H1 (cell line): Measurements from ENCODE around the gene SLC35F6. TPM values are rescaled to one million over a fixed set of nuclear protein-coding genes. Genes with fewer than 3 reads are reported as not detected.

ENCODE experiments used
- CTCF ChIA-PET: fragments of 300-600 bp; sonication (Branson Sonifier 250); formaldehyde crosslinking; loops from one replicate; lab custom pipeline; 2021; ENCODE audit not compliant: partially characterized antibody; lab: Charles Lee
- POLR2A ChIA-PET: fragments of 300-600 bp; sonication (Branson Sonifier 250); formaldehyde crosslinking; loops from one replicate; lab custom pipeline; 2021; ENCODE audit warnings: inconsistent platforms; ENCODE audit not compliant: partially characterized antibody; lab: Charles Lee
- DNase-seq, 2 experiments: peaks; one replicate each; pipeline versions ENCODE4 v3.0.0 to v3.0.0-alpha.2; 2010 to 2022; ENCODE audit warnings: low spot score in 2 of 2, low read depth in 1 of 2, mixed read lengths in 1 of 2
- FAIRE-seq: peaks from 2 replicates; lab custom pipeline; 2011; peaks lifted over from hg19 to GRCh38; lab: Jason Lieb, UNC
- H2AFZ ChIP-seq: 2 replicates; pipeline ENCODE4 v1.8.1; 2012; ENCODE audit warnings: low read length, inconsistent platforms
- H2AK5ac ChIP-seq: 2 replicates; pipeline ENCODE4 v1.6.1; 2013; ENCODE audit warnings: low read depth, low read length
- H2BK120ac ChIP-seq: replicated peaks from 2 replicates; pipeline ENCODE3; 2013; ENCODE audit warnings: low read depth, low read length, inconsistent platforms
- H2BK12ac ChIP-seq: 2 replicates; pipeline ENCODE4 v1.6.1; 2013; ENCODE audit warnings: low read depth, low read length
- H2BK15ac ChIP-seq: 2 replicates; pipeline ENCODE4 v1.6.1; 2013; ENCODE audit warnings: low read length
- H2BK20ac ChIP-seq: 2 replicates; pipeline ENCODE4 v1.6.1; 2013; ENCODE audit warnings: low read length
- H2BK5ac ChIP-seq: 2 replicates; pipeline ENCODE4 v1.6.1; 2013; ENCODE audit warnings: low read depth, low read length
- H3K14ac ChIP-seq: 2 replicates; pipeline ENCODE4 v1.6.1; 2013; ENCODE audit warnings: inconsistent platforms; ENCODE audit not compliant: insufficient read length
- H3K18ac ChIP-seq: 2 replicates; pipeline ENCODE4 v1.6.1; 2013; ENCODE audit warnings: low read length; ENCODE audit errors: extremely low read depth
- H3K23ac ChIP-seq: 2 replicates; pipeline ENCODE4 v1.6.1; 2013; ENCODE audit warnings: inconsistent platforms; ENCODE audit not compliant: insufficient read length
- H3K23me2 ChIP-seq: 2 replicates; pipeline ENCODE4 v1.6.1; 2013; ENCODE audit warnings: low read depth, low read length
- H3K27ac ChIP-seq: 2 replicates; pipeline ENCODE4 v1.6.1; 2011; ENCODE audit warnings: low read depth, low read length, inconsistent platforms
- H3K27me3 ChIP-seq, 4 experiments: replicated peaks in 1 of 4; 1 replicate in 1 of 4; 2 replicates in 3 of 4; pipeline versions ENCODE4 v1.6.1 to v1.8.1; 2011 to 2013; ENCODE audit warnings: low read length in 3 of 4, mild to moderate bottlenecking in 3 of 4, inconsistent platforms in 2 of 4, mixed read lengths in 2 of 4, moderate library complexity in 1 of 4; ENCODE audit not compliant: control insufficient read depth in 3 of 4, insufficient read depth in 3 of 4; ENCODE audit errors: extremely low read depth in 1 of 4
- H3K36me3 ChIP-seq, 4 experiments: 2 replicates each; pipeline versions ENCODE4 v1.6.1 to v1.8.1; 2011 to 2013; ENCODE audit warnings: mild to moderate bottlenecking in 4 of 4, low read length in 3 of 4, moderate library complexity in 2 of 4, control low read depth in 1 of 4, inconsistent platforms in 1 of 4; ENCODE audit not compliant: insufficient read depth in 4 of 4, control insufficient read depth in 2 of 4
- H3K4ac ChIP-seq: replicated peaks from 2 replicates; pipeline ENCODE3; 2013; ENCODE audit warnings: low read length, low read depth, mixed read lengths, inconsistent platforms; ENCODE audit not compliant: insufficient read length
- H3K4me1 ChIP-seq, 4 experiments: replicated peaks in 1 of 4; 1 replicate in 1 of 4; 2 replicates in 3 of 4; pipeline versions ENCODE4 v1.6.1 to v1.8.1; 2011 to 2013; ENCODE audit warnings: low read length in 3 of 4, inconsistent platforms in 2 of 4, mixed read lengths in 1 of 4; ENCODE audit not compliant: insufficient read depth in 4 of 4, control insufficient read depth in 3 of 4
- H3K4me2 ChIP-seq, 2 experiments: 2 replicates each; pipeline versions ENCODE4 v1.6.1 to v1.8.1; 2011 to 2013; ENCODE audit warnings: low read depth in 2 of 2, low read length in 2 of 2, control low read depth in 1 of 2, inconsistent platforms in 1 of 2, mild to moderate bottlenecking in 1 of 2; ENCODE audit not compliant: insufficient read depth in 1 of 2
- H3K4me3 ChIP-seq, 4 experiments: fragments of 200-600, 300-600 bp in 1 of 4; sonication (generic), shearing (Covaris generic), sonication (Bioruptor Twin) in 1 of 4; 2 replicates each; pipeline versions ENCODE4 v1.5.1 to v1.8.1; 2011 to 2016; ENCODE audit warnings: low read length in 4 of 4, low read depth in 3 of 4, control low read depth in 2 of 4, inconsistent platforms in 2 of 4, mild to moderate bottlenecking in 2 of 4, mixed read lengths in 1 of 4, moderate library complexity in 1 of 4; ENCODE audit not compliant: insufficient read depth in 2 of 4; ENCODE audit errors: extremely low read depth in 1 of 4
- H3K56ac ChIP-seq: replicated peaks from 2 replicates; pipeline ENCODE3; 2013; ENCODE audit warnings: low read depth, mild to moderate bottlenecking, mixed read lengths, low read length, inconsistent platforms; ENCODE audit not compliant: insufficient read length
- H3K79me1 ChIP-seq: 2 replicates; pipeline ENCODE4 v1.6.1; 2013; ENCODE audit warnings: low read depth, low read length, control low read depth
- H3K79me2 ChIP-seq, 2 experiments: 2 replicates each; pipeline versions ENCODE4 v1.6.1 to v1.8.1; 2012 to 2013; ENCODE audit warnings: low read length in 2 of 2, mild to moderate bottlenecking in 2 of 2, inconsistent platforms in 1 of 2; ENCODE audit not compliant: insufficient read depth in 2 of 2, control insufficient read depth in 1 of 2
- H3K9ac ChIP-seq, 4 experiments: replicated peaks in 1 of 4; 1 replicate in 1 of 4; 2 replicates in 3 of 4; pipeline versions ENCODE4 v1.6.1 to v1.8.1; 2011 to 2013; ENCODE audit warnings: low read depth in 3 of 4, low read length in 3 of 4, control low read depth in 2 of 4, mild to moderate bottlenecking in 2 of 4, moderate library complexity in 2 of 4, inconsistent platforms in 1 of 4; ENCODE audit errors: extremely low read depth in 1 of 4
- H3K9me3 ChIP-seq, 2 experiments: 2 replicates each; pipeline versions ENCODE4 v1.6.1 to v1.8.1; 2012 to 2013; ENCODE audit warnings: mild to moderate bottlenecking in 2 of 2, moderate library complexity in 2 of 2, control low read depth in 1 of 2, inconsistent platforms in 1 of 2, low read depth in 1 of 2, low read length in 1 of 2, mixed read lengths in 1 of 2; ENCODE audit not compliant: insufficient read depth in 2 of 2
- H4K20me1 ChIP-seq, 2 experiments: replicated peaks in 1 of 2; 2 replicates each; pipeline versions ENCODE3 to v1.8.1; 2011 to 2013; ENCODE audit warnings: inconsistent platforms in 2 of 2, low read length in 2 of 2, mild to moderate bottlenecking in 1 of 2; ENCODE audit not compliant: insufficient read depth in 2 of 2, control insufficient read depth in 1 of 2
- H4K5ac ChIP-seq: 2 replicates; pipeline ENCODE4 v1.6.1; 2013; ENCODE audit warnings: low read length, low read depth, mixed read lengths, inconsistent platforms; ENCODE audit not compliant: insufficient read length
- H4K8ac ChIP-seq: 2 replicates; pipeline ENCODE4 v1.8.0; 2013; ENCODE audit warnings: mild to moderate bottlenecking, moderate library complexity, low read length, inconsistent platforms; ENCODE audit not compliant: insufficient read depth; ENCODE audit errors: extremely low read depth
- H4K91ac ChIP-seq: replicated peaks from 2 replicates; pipeline ENCODE3; 2013; ENCODE audit warnings: low read length, mixed read lengths, inconsistent platforms; ENCODE audit not compliant: insufficient read length
- BRCA1 ChIP-seq: IDR thresholded peaks from 2 replicates; pipeline ENCODE4 v1.6.1; 2012; ENCODE audit warnings: low read depth, low read length, improper control_type of control experiment
- EGR1 ChIP-seq: IDR thresholded peaks from 2 replicates; pipeline ENCODE4 v1.6.1; 2011; ENCODE audit warnings: low read depth, low read length, borderline replicate concordance
- NRF1 ChIP-seq: IDR thresholded peaks from 2 replicates; pipeline ENCODE4 v1.6.1; 2011; ENCODE audit warnings: mild to moderate bottlenecking, low read depth, low read length, improper control_type of control experiment
- POLR2A ChIP-seq, 2 experiments: IDR thresholded peaks; 1 replicate in 1 of 2; 2 replicates in 1 of 2; pipeline ENCODE4 v1.6.1; 2011; ENCODE audit warnings: low read depth in 2 of 2, low read length in 2 of 2, mild to moderate bottlenecking in 2 of 2; ENCODE audit errors: control extremely low read depth in 1 of 2
- whole genome bisulfite sequencing, 2 experiments: shearing (Covaris generic) in 1 of 2; methylation state at CpG; one replicate each; pipeline versions ENCODE4 v1.1.6 to v1.1.7; 2013 to 2015; ENCODE audit warnings: low lambda C conversion rate in 2 of 2, mixed read lengths in 2 of 2, inconsistent platforms in 1 of 2, low coverage in 1 of 2, missing lambda C conversion rate in 1 of 2; ENCODE audit not compliant: insufficient replicate concordance in 2 of 2, insufficient coverage in 1 of 2, insufficient read length in 1 of 2; ENCODE audit errors: extremely low coverage in 1 of 2, missing lambda C conversion rate in 1 of 2; 5-methylcytosine and 5-hydroxymethylcytosine counted together
- polyA plus RNA-seq, 7 experiments: library from polyadenylated mRNA; depleted of rRNA in 3 of 7; stranded (reverse) in 5 of 7; unstranded in 2 of 7; fragments of >200 nt in 5 of 7; fragments of 200-250 nt in 2 of 7; gene quantifications; 1 replicate in 5 of 7; 2 replicates in 1 of 7; 4 replicates in 1 of 7; pipeline versions ENCODE4 v1.2.1 to v1.2.3, GENCODE V29; 2011 to 2013; ENCODE audit warnings: missing spikeins in 2 of 7, mixed read lengths in 2 of 7
- total RNA-seq: library from RNA; stranded (reverse); fragmentation: NEBNext Ultra II Directional; extraction: Animal tissue kit (Norgen Biotek cat#: 25700); gene quantifications from 2 replicates; pipeline ENCODE4 v1.2.1, GENCODE V29; 2021

SLC35F6 gene
- total and polyA plus RNA-seq, 2 of the 8 experiments (the other 6 are each of a cell fraction or from before 2014, with no cell fraction given): 11.2 to 13.5 TPM

DNA sequence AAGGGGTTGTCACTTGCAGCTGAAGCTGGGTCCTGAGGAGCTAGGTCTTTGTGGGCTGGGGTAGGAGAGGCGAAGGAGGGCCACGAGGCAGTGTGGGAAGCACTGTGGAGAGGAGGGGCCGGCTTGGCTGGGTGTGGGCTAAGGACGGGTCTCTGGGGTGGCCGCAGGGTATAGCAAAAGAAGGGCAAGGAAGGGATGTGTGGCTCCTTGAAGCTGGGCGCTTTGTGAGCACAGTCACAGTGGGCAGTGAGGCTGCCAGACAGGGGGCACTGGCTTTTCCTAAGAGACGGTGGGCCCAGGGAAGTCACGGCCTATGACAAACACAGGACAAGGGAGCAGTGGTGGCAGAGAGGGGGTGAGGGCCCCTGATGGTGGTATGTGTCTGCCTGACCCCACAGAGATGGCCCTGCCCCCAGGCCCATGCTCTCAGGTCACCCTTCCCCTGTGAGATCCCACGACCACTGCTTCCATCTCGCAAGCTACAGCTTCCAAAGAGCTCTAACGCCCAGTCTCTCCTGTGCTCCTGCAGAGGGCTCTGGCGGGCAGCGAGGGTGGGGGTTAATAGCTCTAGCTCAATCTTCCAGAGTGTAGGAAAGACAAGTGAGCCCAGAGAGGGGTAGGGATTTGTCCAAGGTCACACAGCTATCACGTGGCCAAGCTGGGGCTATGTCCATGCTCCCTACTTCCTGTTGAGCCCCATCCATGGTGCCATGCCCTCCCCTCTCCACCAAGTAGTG is 39.1 kb upstream of the SLC35F6 start:
- Histone ChIP-seq H4K20me1 (no peaks in the 10 kb centered on the region), H3K14ac (no peak overlapping the region), H3K4ac (no peak overlapping the region), H4K8ac (no peak overlapping the region), H2BK12ac (no peak overlapping the region), H3K18ac (no peak overlapping the region), H2BK15ac (no peak overlapping the region), H2AFZ (no peak overlapping the region), H3K27me3 (no peaks in the 10 kb centered on the region; a peak in 1 of 7 replicates), H2BK120ac (no peak overlapping the region), H2BK5ac (no peak overlapping the region), H3K56ac (no peak overlapping the region), H3K4me3 (no peak overlapping the region), H3K79me2 (no peaks in the 10 kb centered on the region), H3K23me2 (no peaks in the 10 kb centered on the region; the same call in 1 of the 2 replicates), H3K23ac (no peak overlapping the region), H3K36me3 (no peaks in the 10 kb centered on the region), H4K91ac (no peak overlapping the region), H3K4me1 (peaks cover 0 to 16% (median 10%) of the 10 kb centered on the region in 4 experiments; a peak in 6 of 7 replicates), H3K27ac (no peak overlapping the region), H2AK5ac (no peak overlapping the region), H3K9ac (no peak overlapping the region), H3K79me1 (no peaks in the 10 kb centered on the region), H3K9me3 (no peaks in the 10 kb centered on the region), H3K4me2 (no peak overlapping the region), H2BK20ac (no peak overlapping the region), H4K5ac (no peak overlapping the region)
- POLR2A ChIA-PET: no interaction called here
- WGBS, 2 experiments: 88% methylated on average over 13 of the region's 14 CpGs; no CpG with 5 or more reads in 1 of the 2 experiments
- no peak for DNase-seq
- CTCF ChIA-PET: interaction anchor here (0.8 to 2.0 kb wide), 10 partner anchors 9 to 619 kb away, joined by 3 to 9 read pairs (median 4); no protein-coding TSS in a partner anchor
- TF ChIP-seq POLR2A (IDR thresholded peaks at IDR 0.05; ENCODE audit: control extremely low read depth in 1 of 2, low read depth in 2 of 2, low read length in 2 of 2) (no peak), BRCA1 (no peak), NRF1 (no peak), EGR1 (no peak)
- no peak for FAIRE-seq
